HG03139 (cell line): ENCODE data around the gene SLC26A6.

ENCODE experiments used
- ATAC-seq: cut with Tn5 transposase; IDR thresholded peaks from one replicate; pipeline ENCODE4 v1.9.1; 2021; ENCODE audit not compliant: unreplicated experiment

SLC26A6 gene

GRCh38 chr3:48600711-48601621 lies 34.3 kb downstream of the SLC26A6 start:
- no peak for ATAC-seq

GRCh38 chr3:48599509-48600285 lies 35.6 kb downstream of the SLC26A6 start:
- ATAC-seq, result no peak

- no peak for ATAC-seq
Observed at GRCh38 chr3:48599077-48599501, 36.2 kb downstream of the SLC26A6 start.

GRCh38 chr3:48598323-48599076 lies 36.8 kb downstream of the SLC26A6 start:
- ATAC-seq, result no peak

GRCh38 chr3:48597408-48597800 lies 37.9 kb downstream of the SLC26A6 start:
- no peak for ATAC-seq

- no peak for ATAC-seq
Observed at GRCh38 chr3:48596676-48597407, 38.4 kb downstream of the SLC26A6 start.

- no peak for ATAC-seq
Observed at GRCh38 chr3:48596157-48596556, 39.1 kb downstream of the SLC26A6 start.

- ATAC-seq, result no peak
Observed at GRCh38 chr3:48595526-48596121, 39.6 kb downstream of the SLC26A6 start.

GRCh38 chr3:48595075-48595525 lies 40.2 kb downstream of the SLC26A6 start, which contains the start of gene COL7A1:
TSS of gene COL7A1 (minus strand) at chr3:48595329. CDS start at chr3:48595159, 170 bp downstream.
- ATAC-seq, result no peak

- ATAC-seq, result no peak
Observed at GRCh38 chr3:48594417-48595049, 40.7 kb downstream of the SLC26A6 start.

- no peak for ATAC-seq
Observed at GRCh38 chr3:48593337-48593736, 41.9 kb downstream of the SLC26A6 start.

- no peak for ATAC-seq
Observed at GRCh38 chr3:48592519-48593087, 42.7 kb downstream of the SLC26A6 start.

- ATAC-seq, result no peak
Observed at GRCh38 chr3:48591886-48592518, 43.3 kb downstream of the SLC26A6 start.

- ATAC-seq, result no peak
Observed at GRCh38 chr3:48591436-48591835, 43.8 kb downstream of the SLC26A6 start.

- no peak for ATAC-seq
Observed at GRCh38 chr3:48588230-48588629, 47.0 kb downstream of the SLC26A6 start.

GRCh38 chr3:48587686-48588085 lies 47.6 kb downstream of the SLC26A6 start:
- ATAC-seq, result no peak

GRCh38 chr3:48585411-48585810 lies 49.9 kb downstream of the SLC26A6 start:
- no peak for ATAC-seq

GRCh38 chr3:48584836-48585235 lies 50.4 kb downstream of the SLC26A6 start:
- no peak for ATAC-seq
